ENCODE results near the gene TRHDE.

The TRHDE gene

GRCh38 chr12:72434999-72435398 is 162.8 kb downstream of the TRHDE start:
- no peak for DNase-seq (ENCODE audit: low read depth in 2 of 2)

- DNase-seq (ENCODE audit: low read depth in 2 of 2), result no peak
Measured at GRCh38 chr12:72442217-72442616, 170.0 kb downstream of the TRHDE start.

- no peak for DNase-seq (ENCODE audit: low read depth in 2 of 2)
Measured at GRCh38 chr12:72444125-72444524, 172.0 kb downstream of the TRHDE start.

GRCh38 chr12:72444566-72444965 is 172.4 kb downstream of the TRHDE start:
- no peak for DNase-seq (ENCODE audit: low read depth in 2 of 2)

GRCh38 chr12:72448089-72448488 is 175.9 kb downstream of the TRHDE start:
- DNase-seq (ENCODE audit: low read depth in 2 of 2), result no peak

- DNase-seq (ENCODE audit: low read depth in 2 of 2), result no peak
Measured at GRCh38 chr12:72448805-72449204, 176.6 kb downstream of the TRHDE start.

GRCh38 chr12:72453066-72453465 is 180.9 kb downstream of the TRHDE start:
- DNase-seq (ENCODE audit: low read depth in 2 of 2), result no peak

- DNase-seq (ENCODE audit: low read depth in 2 of 2), result no peak
Measured at GRCh38 chr12:72453550-72453949, 181.4 kb downstream of the TRHDE start.

GRCh38 chr12:72464471-72464870 is 192.3 kb downstream of the TRHDE start:
- no peak for DNase-seq (ENCODE audit: low read depth in 2 of 2)

GRCh38 chr12:72465155-72465554 is 193.0 kb downstream of the TRHDE start:
- DNase-seq (ENCODE audit: low read depth in 2 of 2), result no peak

- DNase-seq (ENCODE audit: low read depth in 2 of 2), result no peak
Measured at GRCh38 chr12:72465940-72466630, 193.9 kb downstream of the TRHDE start.

GRCh38 chr12:72467985-72468384 is 195.8 kb downstream of the TRHDE start:
- no peak for DNase-seq (ENCODE audit: low read depth in 2 of 2)

- DNase-seq (ENCODE audit: low read depth in 2 of 2), result no peak
Measured at GRCh38 chr12:72468505-72468904, 196.3 kb downstream of the TRHDE start.

GRCh38 chr12:72471806-72472205 is 199.6 kb downstream of the TRHDE start:
- no peak for DNase-seq (ENCODE audit: low read depth in 2 of 2)

GRCh38 chr12:72472350-72472749 is 200.2 kb downstream of the TRHDE start:
- DNase-seq (ENCODE audit: low read depth in 2 of 2), result no peak

GRCh38 chr12:72476301-72476700 is 204.1 kb downstream of the TRHDE start:
- DNase-seq (ENCODE audit: low read depth in 2 of 2), result no peak

GRCh38 chr12:72485017-72485701 is 213.0 kb downstream of the TRHDE start:
- no peak for DNase-seq (ENCODE audit: low read depth in 2 of 2)

- no peak for DNase-seq (ENCODE audit: low read depth in 2 of 2)
Measured at GRCh38 chr12:72491426-72491825, 219.3 kb downstream of the TRHDE start.

GRCh38 chr12:72493407-72493806 is 221.2 kb downstream of the TRHDE start:
- DNase-seq (ENCODE audit: low read depth in 2 of 2), result no peak

- DNase-seq (ENCODE audit: low read depth in 2 of 2), result no peak
Measured at GRCh38 chr12:72498354-72498753, 226.2 kb downstream of the TRHDE start.

GRCh38 chr12:72499244-72499643 is 227.1 kb downstream of the TRHDE start:
- DNase-seq (ENCODE audit: low read depth in 2 of 2), result no peak

- no peak for DNase-seq (ENCODE audit: low read depth in 2 of 2)
Measured at GRCh38 chr12:72502546-72502945, 230.4 kb downstream of the TRHDE start.

- no peak for DNase-seq (ENCODE audit: low read depth in 2 of 2)
Measured at GRCh38 chr12:72505227-72505626, 233.1 kb downstream of the TRHDE start.

GRCh38 chr12:72509891-72510290 is 237.7 kb downstream of the TRHDE start:
- no peak for DNase-seq (ENCODE audit: low read depth in 2 of 2)
